GM19193 (cell line): ENCODE measurements around the gene CHD1.

Experiments used
- POLR2A ChIP-seq: IDR thresholded peaks from 4 replicates; pipeline ENCODE4 v1.6.1; 2011; ENCODE audit not compliant: insufficient read depth, insufficient read length; ENCODE audit errors: extremely low read depth

CHD1 gene

GRCh38 chr5:98877600-98877999 is 51.2 kb downstream of the CHD1 start:
- TF ChIP-seq POLR2A = no peak

GRCh38 chr5:98872674-98873073 is 56.1 kb downstream of the CHD1 start:
- TF ChIP-seq POLR2A = no peak

DNA sequence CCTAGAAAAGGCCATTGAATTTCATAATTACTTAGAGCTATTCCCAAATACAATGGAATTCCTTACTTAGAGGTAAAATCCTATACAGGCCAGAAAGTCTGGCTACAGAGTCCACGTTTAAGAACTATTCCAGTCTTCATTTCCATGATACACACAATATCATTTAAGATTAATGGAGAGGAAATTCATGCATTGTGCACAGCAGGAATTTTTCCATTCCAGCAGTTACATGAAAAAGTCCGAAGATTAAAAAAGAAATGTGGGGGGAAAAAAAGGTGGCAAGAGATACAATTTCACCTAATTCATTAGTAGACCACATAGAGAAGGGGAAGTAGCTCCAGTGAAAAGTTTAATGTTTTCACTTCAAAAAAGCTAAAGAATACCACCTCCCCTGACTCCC is 63.1 kb downstream of the CHD1 start:
- no peak for TF ChIP-seq POLR2A

DNA sequence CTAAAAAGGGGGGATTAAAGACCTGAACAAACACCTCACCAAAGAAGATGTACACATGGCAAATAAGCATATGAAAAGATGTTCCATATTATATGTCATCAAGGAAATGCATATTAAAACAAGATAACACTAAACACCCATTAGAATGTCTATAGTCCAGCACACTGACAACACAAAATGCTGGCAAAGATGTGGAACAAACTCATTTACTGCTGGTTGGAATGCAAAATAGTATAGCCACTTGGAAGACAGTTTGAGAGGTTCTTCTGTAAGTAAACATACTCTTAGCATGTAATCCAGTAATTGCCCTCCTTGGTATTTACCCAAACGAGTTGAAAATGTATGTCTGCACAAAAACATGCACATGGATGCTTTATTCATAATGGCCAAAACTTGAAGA is 81.8 kb downstream of the CHD1 start:
- no peak for TF ChIP-seq POLR2A

GRCh38 chr5:98846520-98846919 is 82.3 kb downstream of the CHD1 start:
- no peak for TF ChIP-seq POLR2A

GRCh38 chr5:98845878-98846277 is 82.9 kb downstream of the CHD1 start:
- TF ChIP-seq POLR2A = no peak

DNA sequence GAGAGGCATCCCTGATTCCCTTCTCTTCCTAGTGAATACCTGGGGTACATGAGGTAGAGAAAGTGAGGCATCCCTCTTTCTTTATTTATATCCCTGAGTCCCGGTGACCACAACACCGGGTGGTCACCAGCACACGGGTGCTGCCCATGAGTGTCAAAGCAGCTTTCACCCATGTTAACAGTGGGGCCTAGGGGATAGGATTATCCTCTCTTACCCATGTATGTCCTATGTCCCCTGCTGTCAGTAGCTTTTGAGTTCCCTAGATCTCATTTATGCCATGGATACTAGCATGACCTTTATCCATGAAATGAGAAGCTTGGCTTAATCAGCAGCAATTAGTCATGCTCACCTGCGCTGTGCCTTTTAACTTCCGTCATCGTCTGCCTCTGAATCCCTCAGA is 83.9 kb downstream of the CHD1 start:
- TF ChIP-seq POLR2A = no peak

GRCh38 chr5:98843481-98843880 is 85.3 kb downstream of the CHD1 start:
- TF ChIP-seq POLR2A = no peak

DNA sequence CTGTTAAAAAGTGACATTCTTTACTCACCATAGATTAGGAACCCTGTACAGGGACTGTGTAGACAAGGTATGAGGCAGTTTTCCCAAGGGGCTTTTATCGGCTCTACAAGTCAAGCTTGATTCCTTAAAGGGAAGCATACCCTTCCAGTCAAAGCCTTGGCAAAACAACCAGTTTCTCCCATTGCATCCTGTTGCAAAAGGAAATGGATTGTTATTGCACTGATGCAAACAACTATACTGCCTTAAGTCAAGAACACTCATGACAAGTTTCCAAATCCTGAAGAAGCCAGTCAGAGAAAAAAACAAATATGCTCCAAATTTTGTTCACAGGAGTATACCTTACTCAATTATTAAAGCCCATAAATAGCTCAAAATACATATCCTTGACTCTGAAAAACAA is 87.9 kb downstream of the CHD1 start:
- no peak for TF ChIP-seq POLR2A

GRCh38 chr5:98839469-98840383 is 89.1 kb downstream of the CHD1 start:
- TF ChIP-seq POLR2A = no peak

GRCh38 chr5:98836175-98836574 is 92.6 kb downstream of the CHD1 start:
- TF ChIP-seq POLR2A = no peak

- TF ChIP-seq POLR2A = no peak
Observed at GRCh38 chr5:98827588-98828284, 101.1 kb downstream of the CHD1 start.

DNA sequence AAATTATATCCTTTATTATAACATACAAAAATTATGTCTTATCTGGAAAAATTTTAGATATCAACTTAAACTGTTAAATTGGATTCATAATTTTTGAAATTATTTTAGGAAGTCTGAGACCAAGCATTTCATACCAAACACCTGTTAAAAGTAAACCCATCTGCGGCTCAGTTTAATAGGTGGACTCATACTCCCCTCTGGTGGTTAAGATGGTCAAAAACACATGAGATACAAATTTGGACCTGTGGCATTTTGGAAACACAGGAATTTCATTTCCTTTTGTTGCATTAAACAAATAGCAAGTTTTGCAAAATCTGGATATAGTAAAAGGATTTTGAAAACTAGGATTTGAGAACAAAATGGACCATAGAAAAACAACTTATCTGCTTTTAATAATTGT is 101.6 kb downstream of the CHD1 start:
- TF ChIP-seq POLR2A = no peak

DNA sequence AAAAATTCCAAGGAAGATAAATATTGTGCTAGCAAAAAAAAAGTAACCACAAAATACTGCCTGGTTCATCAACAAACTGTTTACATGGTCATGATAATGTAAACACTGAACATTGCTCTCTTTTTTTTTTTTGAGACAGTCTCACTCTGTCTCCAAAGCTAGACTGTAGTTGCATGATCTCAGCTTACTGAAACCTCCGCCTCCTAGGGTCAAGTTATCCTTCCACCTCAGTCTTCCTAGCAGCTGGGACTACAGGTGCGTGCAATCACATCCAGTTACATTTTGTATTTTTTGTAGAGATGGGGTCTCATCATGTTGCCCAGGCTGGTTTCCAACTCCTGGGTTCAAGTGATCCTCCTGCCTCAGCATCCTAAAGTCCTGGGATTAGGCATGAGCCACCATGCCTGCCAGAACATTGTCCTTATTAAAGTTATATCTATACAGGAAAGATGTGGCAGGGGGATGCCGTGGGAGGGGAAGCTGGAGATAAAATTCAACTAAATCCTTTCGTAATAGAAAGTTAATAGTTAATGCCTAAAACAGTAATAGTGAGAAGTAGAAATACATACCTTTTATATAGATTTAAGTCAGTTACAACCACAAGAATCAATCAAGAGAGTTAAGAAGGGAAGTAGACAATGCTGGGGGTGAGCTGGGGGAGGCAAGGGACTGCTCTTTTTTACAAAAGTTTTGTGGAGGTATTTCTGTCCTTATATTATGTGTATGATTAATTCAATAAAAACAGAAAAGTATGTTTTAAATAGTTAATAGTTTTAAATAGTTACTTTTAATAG is 103.0 kb downstream of the CHD1 start:
- no peak for TF ChIP-seq POLR2A

DNA sequence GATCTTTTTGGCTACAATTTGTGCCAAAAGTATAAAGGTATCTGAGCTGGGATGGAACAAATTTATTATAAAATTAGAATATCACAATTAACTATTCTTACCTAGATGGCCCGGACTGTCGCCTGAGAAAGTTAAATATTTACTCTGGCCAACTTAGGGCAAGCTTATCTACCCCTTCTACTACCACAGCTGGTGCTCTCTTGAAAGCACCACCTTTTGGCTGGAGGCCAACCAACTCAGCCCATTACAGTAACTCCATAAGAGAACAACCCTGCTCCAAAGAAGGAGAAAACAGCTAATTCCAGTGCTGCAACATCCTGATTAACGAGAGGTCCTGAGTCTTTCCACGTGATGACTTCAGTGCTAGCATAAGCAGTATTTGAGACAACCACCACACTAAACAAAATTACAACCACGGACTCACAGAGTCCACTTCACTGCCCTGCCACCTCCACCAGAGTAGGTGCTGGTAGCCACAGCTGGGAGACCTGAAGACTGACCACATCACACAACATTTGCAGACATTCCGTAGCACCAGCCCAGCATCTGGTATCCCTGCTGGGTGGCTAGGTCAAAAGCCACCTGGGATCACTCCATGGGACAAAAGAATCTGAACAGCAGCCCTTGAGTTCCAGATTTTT is 112.1 kb downstream of the CHD1 start:
- TF ChIP-seq POLR2A = no peak
